ENCODE data around the gene POLD1. TPM values are rescaled to one million over a fixed set of nuclear protein-coding genes. Genes with fewer than 3 reads are reported as not detected.

Gene POLD1
- total RNA-seq, 4 donors from 2014 or later: 10.0 to 17.2 (median 11.7) TPM

DNA sequence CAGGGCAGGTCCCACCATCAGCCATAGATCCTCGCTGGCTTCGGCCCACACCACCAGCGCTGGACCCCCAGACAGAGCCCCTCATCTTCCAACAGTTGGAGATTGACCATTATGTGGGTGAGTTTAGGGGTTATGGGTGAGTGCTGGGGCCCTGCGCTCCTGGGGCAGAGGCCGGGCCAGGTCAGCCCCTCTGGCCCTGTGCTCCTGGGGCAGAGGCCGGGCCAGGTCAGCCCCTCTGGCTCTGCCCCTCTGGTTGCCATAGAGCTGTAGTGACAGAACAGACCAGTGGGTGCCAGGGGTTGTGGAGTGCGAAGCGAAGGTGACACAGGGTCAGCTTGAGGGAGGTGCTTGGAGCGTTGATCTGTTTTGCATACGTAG lies 15.2 kb downstream of the POLD1 start:
- DNase-seq (ENCODE audit: low spot score): no peak
- ATAC-seq (ENCODE audit: low FRiP score): no peak
- TF ChIP-seq, protein P1, sequence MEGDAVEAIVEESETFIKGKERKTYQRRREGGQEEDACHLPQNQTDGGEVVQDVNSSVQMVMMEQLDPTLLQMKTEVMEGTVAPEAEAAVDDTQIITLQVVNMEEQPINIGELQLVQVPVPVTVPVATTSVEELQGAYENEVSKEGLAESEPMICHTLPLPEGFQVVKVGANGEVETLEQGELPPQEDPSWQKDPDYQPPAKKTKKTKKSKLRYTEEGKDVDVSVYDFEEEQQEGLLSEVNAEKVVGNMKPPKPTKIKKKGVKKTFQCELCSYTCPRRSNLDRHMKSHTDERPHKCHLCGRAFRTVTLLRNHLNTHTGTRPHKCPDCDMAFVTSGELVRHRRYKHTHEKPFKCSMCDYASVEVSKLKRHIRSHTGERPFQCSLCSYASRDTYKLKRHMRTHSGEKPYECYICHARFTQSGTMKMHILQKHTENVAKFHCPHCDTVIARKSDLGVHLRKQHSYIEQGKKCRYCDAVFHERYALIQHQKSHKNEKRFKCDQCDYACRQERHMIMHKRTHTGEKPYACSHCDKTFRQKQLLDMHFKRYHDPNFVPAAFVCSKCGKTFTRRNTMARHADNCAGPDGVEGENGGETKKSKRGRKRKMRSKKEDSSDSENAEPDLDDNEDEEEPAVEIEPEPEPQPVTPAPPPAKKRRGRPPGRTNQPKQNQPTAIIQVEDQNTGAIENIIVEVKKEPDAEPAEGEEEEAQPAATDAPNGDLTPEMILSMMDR (IDR thresholded peaks at IDR 0.05): no peak

GRCh38 chr19:50401605-50402450 lies 17.7 kb downstream of the POLD1 start:
- ATAC-seq (ENCODE audit: low FRiP score): no peak
- no peak for DNase-seq (ENCODE audit: low spot score)
- TF ChIP-seq, protein P1 (IDR thresholded peaks at IDR 0.05): no peak

DNA sequence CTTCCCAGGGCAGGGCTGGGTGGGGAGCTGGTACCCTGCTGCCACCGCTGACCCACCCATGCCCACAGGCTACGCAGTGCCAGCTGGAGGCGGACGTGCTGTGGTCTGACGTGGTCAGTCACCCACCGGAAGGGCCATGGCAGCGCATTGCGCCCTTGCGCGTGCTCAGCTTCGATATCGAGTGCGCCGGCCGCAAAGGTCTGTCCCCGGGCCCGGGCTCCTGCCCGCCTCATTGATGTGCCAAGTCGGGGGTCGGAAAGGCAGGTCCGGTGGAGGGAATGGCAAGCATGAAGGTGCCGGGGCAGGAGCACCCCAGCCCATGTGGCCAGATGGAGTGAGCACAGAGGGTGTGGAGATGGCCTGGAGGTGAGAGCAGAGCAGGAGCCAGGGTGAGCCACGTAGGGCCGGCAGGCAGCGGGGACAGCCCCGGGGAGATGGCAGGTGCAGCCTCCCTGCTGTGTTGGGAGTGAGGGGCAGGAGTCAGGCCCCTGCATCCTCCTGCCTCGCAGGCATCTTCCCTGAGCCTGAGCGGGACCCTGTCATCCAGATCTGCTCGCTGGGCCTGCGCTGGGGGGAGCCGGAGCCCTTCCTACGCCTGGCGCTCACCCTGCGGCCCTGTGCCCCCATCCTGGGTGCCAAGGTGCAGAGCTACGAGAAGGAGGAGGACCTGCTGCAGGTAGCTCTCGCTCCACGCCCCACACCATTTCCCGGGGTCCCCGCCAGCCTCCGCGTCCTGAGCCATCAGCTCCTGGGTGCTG lies 18.6 kb downstream of the POLD1 start:
- ATAC-seq (ENCODE audit: low FRiP score) (no peak), DNase-seq (ENCODE audit: low spot score) (no peak)
- TF ChIP-seq, protein P1 (IDR thresholded peaks at IDR 0.05): no peak

DNA sequence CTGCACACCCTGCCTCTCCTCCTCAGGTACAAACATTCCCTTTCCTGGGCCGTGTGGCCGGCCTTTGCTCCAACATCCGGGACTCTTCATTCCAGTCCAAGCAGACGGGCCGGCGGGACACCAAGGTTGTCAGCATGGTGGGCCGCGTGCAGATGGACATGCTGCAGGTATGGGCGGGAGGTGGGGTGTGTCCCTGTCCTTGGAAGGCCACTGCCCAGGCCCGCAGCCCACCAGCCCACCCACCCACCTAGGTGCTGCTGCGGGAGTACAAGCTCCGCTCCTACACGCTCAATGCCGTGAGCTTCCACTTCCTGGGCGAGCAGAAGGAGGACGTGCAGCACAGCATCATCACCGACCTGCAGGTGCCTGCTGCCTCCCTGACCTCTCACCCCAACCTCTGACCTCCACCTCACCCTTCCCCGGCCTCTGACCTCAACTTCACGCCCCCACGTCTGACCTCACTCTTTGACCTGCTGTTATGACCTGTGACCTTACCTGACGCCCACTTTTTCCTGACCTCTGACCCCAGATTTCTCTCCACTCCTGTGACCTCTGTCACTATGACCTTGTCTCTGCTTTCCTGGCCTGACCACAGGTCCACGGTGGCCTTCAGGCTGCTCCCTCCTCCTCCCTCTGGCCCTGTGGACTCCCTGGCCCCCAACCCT lies 22.1 kb downstream of the POLD1 start:
- ATAC-seq (ENCODE audit: low FRiP score) (no peak), DNase-seq (ENCODE audit: low spot score) (no peak)
- TF ChIP-seq, protein P1 (IDR thresholded peaks at IDR 0.05): no peak

DNA sequence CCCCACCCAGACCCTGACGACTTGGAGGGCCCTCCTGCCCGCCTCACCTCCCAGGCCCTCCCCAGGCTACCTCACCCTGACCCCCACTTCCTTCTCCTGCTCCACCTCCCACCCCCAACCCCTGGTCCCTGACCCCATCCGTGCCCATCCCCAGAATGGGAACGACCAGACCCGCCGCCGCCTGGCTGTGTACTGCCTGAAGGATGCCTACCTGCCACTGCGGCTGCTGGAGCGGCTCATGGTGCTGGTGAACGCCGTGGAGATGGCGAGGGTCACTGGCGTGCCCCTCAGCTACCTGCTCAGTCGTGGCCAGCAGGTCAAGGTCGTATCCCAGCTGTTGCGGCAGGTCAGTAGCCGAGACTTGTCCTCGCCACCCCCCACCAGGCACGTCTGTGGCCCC lies 22.7 kb downstream of the POLD1 start:
- TF ChIP-seq, protein P1 (IDR thresholded peaks at IDR 0.05): no peak

DNA sequence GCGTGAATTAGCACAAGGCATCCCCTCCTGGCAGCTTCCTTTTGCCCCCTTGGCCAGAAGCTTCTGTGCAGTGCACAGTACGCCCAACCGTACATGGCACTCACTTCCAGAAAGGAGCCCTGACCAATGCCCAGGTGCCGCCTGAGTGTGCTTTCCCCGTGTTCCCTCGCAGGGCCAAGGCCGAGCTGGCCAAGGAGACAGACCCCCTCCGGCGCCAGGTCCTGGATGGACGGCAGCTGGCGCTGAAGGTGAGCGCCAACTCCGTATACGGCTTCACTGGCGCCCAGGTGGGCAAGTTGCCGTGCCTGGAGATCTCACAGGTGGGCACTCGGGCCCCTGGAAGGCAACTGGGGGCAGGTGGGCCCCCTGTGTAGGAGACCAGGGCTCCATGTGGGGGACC lies 25.2 kb downstream of the POLD1 start:
- TF ChIP-seq, protein P1 (IDR thresholded peaks at IDR 0.05): no peak
- ATAC-seq (ENCODE audit: low FRiP score): no peak
- DNase-seq (ENCODE audit: low spot score): no peak

More for the DNA sequence above, 22.7 kb downstream of the POLD1 start:
- no peak for DNase-seq (ENCODE audit: low spot score)
- ATAC-seq (ENCODE audit: low FRiP score): no peak

Data from omental fat pad (tissue), 4 donors.